ENCODE measurements around the gene ZNF331. TPM values are rescaled to one million over a fixed set of nuclear protein-coding genes. Genes with fewer than 3 reads are reported as not detected.

The ZNF331 gene
- total RNA-seq, 1 experiment from 2014 or later: 56.7 TPM

DNA sequence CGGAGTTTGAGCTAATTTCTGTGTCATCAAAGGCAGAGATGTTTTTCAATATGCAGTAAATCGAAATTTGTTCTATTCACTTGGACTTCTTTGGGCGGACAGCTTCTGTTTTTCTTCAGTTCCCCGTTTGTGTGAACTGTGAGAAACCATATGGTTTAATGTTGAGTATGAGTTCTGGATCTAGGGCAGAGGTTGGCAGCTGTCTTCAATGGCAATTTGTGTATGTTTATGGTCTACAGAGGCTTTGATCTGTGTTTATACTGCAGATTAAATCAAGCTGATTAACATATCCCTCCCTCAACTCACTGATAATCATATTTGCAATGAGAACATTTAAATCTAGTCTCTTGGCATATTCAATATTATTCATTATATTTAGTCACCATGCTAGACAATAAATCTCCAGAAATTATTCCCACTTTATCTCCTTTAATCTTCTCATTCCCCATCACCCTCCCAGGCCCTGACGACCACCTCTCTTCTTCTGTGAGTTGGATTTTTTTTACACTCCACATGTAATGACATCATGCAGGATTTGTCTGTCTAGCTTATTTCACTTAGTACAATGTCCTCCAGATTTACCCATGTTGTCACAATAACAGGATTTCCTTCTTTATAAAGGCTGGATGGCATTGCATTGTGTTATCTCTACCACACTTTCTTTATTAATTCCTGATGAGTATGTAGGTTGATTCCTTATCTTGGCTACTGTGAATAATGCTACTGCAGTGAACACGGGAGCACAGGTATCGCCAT lies 9.0 kb downstream of the ZNF331 start:
- no peaks in the 10 kb centered on the region for H3K9me3 Mint-ChIP-seq
- peaks cover 27% of the 10 kb centered on the region for H3K36me3 Mint-ChIP-seq
- H3K4me3 Mint-ChIP-seq: no peak overlapping the region
- H3K4me1 Mint-ChIP-seq: peaks cover 17% of the 10 kb centered on the region
- no peak for DNase-seq (ENCODE audit: low spot score)
- no peaks in the 10 kb centered on the region for H3K27me3 Mint-ChIP-seq (ENCODE audit: low read depth)
- TF ChIP-seq, protein P1, sequence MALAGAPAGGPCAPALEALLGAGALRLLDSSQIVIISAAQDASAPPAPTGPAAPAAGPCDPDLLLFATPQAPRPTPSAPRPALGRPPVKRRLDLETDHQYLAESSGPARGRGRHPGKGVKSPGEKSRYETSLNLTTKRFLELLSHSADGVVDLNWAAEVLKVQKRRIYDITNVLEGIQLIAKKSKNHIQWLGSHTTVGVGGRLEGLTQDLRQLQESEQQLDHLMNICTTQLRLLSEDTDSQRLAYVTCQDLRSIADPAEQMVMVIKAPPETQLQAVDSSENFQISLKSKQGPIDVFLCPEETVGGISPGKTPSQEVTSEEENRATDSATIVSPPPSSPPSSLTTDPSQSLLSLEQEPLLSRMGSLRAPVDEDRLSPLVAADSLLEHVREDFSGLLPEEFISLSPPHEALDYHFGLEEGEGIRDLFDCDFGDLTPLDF (CRISPR knock-in tag; IDR thresholded peaks at IDR 0.05): no peak
- TF ChIP-seq, protein P2, sequence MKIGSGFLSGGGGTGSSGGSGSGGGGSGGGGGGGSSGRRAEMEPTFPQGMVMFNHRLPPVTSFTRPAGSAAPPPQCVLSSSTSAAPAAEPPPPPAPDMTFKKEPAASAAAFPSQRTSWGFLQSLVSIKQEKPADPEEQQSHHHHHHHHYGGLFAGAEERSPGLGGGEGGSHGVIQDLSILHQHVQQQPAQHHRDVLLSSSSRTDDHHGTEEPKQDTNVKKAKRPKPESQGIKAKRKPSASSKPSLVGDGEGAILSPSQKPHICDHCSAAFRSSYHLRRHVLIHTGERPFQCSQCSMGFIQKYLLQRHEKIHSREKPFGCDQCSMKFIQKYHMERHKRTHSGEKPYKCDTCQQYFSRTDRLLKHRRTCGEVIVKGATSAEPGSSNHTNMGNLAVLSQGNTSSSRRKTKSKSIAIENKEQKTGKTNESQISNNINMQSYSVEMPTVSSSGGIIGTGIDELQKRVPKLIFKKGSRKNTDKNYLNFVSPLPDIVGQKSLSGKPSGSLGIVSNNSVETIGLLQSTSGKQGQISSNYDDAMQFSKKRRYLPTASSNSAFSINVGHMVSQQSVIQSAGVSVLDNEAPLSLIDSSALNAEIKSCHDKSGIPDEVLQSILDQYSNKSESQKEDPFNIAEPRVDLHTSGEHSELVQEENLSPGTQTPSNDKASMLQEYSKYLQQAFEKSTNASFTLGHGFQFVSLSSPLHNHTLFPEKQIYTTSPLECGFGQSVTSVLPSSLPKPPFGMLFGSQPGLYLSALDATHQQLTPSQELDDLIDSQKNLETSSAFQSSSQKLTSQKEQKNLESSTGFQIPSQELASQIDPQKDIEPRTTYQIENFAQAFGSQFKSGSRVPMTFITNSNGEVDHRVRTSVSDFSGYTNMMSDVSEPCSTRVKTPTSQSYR (CRISPR knock-in tag; IDR thresholded peaks at IDR 0.05): no peak
- TF ChIP-seq, protein P3, sequence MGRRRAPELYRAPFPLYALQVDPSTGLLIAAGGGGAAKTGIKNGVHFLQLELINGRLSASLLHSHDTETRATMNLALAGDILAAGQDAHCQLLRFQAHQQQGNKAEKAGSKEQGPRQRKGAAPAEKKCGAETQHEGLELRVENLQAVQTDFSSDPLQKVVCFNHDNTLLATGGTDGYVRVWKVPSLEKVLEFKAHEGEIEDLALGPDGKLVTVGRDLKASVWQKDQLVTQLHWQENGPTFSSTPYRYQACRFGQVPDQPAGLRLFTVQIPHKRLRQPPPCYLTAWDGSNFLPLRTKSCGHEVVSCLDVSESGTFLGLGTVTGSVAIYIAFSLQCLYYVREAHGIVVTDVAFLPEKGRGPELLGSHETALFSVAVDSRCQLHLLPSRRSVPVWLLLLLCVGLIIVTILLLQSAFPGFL (CRISPR knock-in tag; IDR thresholded peaks at IDR 0.05; ENCODE audit: borderline replicate concordance): no peak
- no peak for TF ChIP-seq GTF2I (CRISPR knock-in tag; conservative IDR thresholded peaks at IDR 0.05)
- no peak for TF ChIP-seq NFE2L1 (CRISPR knock-in tag; IDR thresholded peaks at IDR 0.05)
- no peak for TF ChIP-seq CREB1 (CRISPR knock-in tag; IDR thresholded peaks at IDR 0.05)
- TF ChIP-seq OVOL2 (CRISPR knock-in tag; IDR thresholded peaks at IDR 0.05; ENCODE audit: borderline replicate concordance): no peak
- no peak for TF ChIP-seq CREM (CRISPR knock-in tag; IDR thresholded peaks at IDR 0.05)
- TF ChIP-seq, protein P4, sequence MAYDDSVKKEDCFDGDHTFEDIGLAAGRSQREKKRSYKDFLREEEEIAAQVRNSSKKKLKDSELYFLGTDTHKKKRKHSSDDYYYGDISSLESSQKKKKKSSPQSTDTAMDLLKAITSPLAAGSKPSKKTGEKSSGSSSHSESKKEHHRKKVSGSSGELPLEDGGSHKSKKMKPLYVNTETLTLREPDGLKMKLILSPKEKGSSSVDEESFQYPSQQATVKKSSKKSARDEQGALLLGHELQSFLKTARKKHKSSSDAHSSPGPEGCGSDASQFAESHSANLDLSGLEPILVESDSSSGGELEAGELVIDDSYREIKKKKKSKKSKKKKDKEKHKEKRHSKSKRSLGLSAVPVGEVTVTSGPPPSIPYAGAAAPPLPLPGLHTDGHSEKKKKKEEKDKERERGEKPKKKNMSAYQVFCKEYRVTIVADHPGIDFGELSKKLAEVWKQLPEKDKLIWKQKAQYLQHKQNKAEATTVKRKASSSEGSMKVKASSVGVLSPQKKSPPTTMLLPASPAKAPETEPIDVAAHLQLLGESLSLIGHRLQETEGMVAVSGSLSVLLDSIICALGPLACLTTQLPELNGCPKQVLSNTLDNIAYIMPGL (CRISPR knock-in tag; IDR thresholded peaks at IDR 0.05): no peak
- TF ChIP-seq NFYB (CRISPR knock-in tag; conservative IDR thresholded peaks at IDR 0.05; ENCODE audit: low read depth): no peak
- TF ChIP-seq TEAD4 (CRISPR knock-in tag; IDR thresholded peaks at IDR 0.05): no peak
- TF ChIP-seq, protein P5, sequence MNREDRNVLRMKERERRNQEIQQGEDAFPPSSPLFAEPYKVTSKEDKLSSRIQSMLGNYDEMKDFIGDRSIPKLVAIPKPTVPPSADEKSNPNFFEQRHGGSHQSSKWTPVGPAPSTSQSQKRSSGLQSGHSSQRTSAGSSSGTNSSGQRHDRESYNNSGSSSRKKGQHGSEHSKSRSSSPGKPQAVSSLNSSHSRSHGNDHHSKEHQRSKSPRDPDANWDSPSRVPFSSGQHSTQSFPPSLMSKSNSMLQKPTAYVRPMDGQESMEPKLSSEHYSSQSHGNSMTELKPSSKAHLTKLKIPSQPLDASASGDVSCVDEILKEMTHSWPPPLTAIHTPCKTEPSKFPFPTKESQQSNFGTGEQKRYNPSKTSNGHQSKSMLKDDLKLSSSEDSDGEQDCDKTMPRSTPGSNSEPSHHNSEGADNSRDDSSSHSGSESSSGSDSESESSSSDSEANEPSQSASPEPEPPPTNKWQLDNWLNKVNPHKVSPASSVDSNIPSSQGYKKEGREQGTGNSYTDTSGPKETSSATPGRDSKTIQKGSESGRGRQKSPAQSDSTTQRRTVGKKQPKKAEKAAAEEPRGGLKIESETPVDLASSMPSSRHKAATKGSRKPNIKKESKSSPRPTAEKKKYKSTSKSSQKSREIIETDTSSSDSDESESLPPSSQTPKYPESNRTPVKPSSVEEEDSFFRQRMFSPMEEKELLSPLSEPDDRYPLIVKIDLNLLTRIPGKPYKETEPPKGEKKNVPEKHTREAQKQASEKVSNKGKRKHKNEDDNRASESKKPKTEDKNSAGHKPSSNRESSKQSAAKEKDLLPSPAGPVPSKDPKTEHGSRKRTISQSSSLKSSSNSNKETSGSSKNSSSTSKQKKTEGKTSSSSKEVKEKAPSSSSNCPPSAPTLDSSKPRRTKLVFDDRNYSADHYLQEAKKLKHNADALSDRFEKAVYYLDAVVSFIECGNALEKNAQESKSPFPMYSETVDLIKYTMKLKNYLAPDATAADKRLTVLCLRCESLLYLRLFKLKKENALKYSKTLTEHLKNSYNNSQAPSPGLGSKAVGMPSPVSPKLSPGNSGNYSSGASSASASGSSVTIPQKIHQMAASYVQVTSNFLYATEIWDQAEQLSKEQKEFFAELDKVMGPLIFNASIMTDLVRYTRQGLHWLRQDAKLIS (CRISPR knock-in tag; IDR thresholded peaks at IDR 0.05; ENCODE audit: borderline replicate concordance): no peak
- no peak for ATAC-seq
- no peak overlapping the region; the same call in 1 of the 2 replicates for H3K27ac Mint-ChIP-seq
- ChIA-PET CTCF (no interaction called here), POLR2A (no interaction called here)

DNA sequence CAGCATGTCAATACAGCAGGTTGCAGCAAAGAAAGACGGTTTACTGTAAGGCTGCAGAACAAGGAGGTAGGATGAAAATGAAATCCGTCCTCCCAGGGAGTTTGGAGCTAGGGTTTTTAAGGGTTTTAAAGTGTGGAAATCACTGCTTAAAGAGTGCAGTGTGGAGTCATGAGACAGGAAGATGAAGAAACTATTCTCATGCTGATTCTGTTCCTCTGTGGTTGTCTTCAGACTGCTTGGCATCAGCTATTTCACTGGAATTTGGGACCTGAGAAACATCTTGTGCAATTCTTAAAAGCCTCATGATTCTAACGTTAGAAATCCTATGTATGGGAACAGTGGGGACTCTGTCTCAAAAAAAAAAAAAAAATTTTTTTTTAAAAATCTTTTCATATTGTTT lies 11.4 kb downstream of the ZNF331 start:
- TF ChIP-seq ATF1 (CRISPR knock-in tag; IDR thresholded peaks at IDR 0.05) (no peak), SP1 (CRISPR knock-in tag; conservative IDR thresholded peaks at IDR 0.05) (no peak)
- Mint-ChIP-seq H3K4me1 (peaks cover 19% of the 10 kb centered on the region), H3K27me3 (ENCODE audit: low read depth) (no peaks in the 10 kb centered on the region), H3K36me3 (peaks cover 14% of the 10 kb centered on the region), H3K9me3 (no peaks in the 10 kb centered on the region), H3K4me3 (no peak overlapping the region), H3K27ac (peak overlapping the region; percentile 91)
- ATAC-seq (no peak), DNase-seq (ENCODE audit: low spot score) (no peak)
- POLR2A ChIA-PET: no interaction called here
- CTCF ChIA-PET: interaction anchor here (1.0 kb wide), 1 partner anchor 46 kb away, joined by 4 read pairs; no protein-coding TSS in a partner anchor

Data from WTC11 (cell line).